Ecto neural progenitor cell (in vitro differentiated cells): Measurements from ENCODE around the gene GCNT4.

Experiments
- DNase-seq: peaks from one replicate; pipeline ENCODE4 v3.0.0-alpha.2; 2018; ENCODE audit warnings: low spot score

The GCNT4 gene

DNA sequence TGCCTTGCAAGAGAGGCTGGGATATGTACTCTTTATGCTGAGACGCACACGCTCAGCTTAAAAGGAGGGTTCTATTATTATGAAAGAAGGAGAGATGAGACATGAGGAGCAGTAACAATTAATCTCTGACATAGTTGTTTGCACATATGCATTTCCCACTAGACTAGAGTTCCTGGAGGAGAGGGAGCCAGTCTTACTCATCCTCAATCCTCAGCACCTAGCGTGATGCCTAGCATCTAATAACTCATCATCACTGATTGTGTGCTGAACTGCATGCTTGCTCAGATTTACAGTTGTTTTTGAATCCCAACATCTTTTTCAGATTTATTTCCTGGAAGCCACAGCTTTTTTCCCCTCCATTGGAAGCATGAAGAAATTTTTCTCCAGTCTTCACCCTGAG, 35.5 kb downstream of the GCNT4 start:
- no peak for DNase-seq

DNA sequence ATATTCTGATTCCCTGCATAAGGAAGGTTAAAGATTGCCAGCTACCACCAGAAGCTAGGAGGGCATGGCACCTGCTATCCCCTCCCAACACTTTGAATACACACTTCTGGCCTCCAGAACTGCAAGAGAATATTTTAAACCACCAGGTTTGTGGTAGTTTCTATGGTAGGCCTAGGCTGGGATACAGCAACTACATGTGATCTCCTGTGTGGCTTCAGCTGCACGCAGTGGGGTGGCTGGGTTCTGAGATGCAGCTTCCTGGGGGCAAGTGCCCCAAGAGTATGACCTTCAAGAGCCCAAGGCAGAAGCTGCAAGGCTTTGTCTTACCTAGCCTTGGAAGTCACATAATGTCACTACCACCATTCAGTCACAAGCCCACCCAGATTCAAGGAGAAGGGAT, 39.6 kb downstream of the GCNT4 start:
- no peak for DNase-seq

DNA sequence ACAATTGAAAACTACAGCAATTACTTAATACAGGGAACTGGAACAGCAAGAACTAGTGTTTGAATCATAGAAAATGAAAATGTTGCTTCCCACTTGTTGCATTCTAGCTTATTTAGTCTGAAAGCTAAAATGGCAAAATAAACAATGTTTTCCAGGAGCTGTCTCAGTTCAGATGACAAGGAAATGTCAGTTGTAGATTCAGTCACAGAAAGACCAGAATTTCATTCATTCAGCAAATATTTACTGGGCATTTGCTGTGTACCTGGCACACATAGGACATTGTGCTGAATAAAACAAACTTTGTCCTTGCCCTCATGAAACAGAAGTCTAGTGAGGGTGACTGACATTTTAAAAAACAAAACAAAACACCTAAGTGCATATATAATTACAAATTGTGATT, 41.5 kb downstream of the GCNT4 start:
- no peak for DNase-seq

DNA sequence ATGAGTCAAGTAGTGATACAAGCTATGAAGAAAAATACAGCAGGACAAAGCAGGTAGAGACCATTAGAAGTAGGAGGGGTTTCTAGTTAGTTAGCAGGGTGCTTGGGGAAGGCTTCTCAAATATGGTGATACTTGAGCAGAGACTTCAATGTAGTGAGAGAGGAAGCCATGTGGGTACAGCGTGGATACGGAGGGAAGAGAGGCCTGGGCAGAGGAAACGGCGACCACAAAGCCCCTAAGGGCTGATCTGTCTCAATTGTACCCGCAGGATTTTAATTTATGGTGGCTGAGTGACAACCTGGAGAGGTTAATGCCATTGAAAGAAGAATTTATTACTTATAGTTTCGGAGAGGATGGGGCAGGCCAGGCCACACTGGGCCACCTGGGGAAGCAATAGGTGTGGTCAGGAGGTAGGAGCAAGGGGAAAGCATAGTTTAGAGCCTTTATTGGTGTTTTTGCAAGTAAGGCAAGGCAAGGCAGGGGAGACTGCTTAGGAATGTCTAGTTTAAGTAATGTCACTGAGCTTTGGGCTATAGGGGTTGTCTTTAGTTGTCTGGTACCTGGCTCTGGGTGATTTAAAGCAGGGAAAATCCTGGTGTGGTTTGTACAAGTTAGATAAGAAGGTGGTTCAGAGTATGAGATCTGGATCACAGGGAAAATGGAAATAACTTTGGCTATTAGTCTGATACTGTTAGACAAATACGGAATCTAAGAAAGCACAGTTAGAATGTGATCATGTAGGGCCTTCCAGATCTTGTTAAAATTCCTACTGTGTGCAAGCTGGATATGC, 42.6 kb downstream of the GCNT4 start:
- no peak for DNase-seq

DNA sequence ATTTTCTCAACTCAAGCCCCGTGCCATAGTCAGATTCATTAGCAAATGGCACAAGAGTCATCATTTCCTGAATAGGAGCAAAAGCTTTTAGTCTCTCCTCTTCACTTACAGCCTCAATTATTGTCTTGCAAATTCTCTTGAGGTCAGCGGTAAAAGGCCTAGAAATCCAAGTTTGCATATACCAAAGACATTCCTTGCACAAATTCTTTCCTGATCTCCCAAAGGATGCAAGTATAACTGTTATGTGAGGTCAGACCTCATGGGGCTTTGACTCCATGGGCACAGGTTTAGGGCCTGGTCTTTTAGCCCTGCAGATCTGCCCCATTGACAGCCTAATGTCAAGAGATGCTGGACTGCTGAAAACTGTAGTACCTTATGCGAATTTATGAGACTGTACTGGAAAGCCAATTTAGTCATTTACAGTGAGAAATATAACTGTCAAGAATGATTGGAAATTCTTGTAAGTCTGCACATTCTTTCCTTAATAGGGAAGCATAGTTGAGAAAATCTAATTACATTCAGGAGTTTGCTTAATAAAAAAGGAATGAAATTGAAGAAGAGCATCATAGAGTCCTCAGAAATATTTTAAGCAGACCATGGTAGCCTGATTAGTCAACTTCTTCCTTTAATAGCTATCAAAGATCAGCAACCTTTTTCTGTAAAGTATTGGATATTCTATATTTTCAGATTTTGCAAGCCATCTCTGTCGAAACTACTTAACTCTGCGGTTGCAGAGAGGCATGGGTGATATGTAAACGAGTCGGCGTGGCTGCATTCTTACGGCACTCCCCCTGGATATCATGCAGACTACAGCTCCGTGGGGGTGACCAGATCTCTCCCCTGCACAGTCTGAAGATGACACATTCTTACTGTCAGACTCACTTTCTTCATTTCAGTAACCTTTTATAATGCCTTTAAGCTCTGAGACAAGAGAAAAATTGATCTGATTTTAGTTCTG, 45.2 kb downstream of the GCNT4 start:
- no peak for DNase-seq

DNA sequence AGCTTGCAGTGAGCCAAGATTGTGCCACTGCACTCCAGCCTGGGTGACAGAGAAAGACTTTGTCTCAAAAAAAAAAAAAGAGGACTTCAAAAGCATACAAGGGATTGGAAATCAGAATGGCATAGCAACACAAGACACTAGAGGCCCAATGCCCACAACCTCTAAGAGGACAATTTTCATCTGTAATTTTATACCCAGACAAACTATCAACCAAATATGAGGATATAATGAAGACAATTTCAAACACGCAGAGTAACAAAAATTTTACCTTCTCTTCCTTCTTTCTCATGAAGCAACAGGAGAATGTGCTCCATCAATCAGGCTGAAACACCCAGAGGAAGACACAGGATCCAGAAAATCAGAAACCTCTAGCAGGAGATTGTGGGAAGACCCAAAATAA, 46.8 kb downstream of the GCNT4 start:
- DNase-seq, result no peak
